HG03135 (cell line): ENCODE results near the gene KCNAB3.

Source experiments
- ATAC-seq: cut with Tn5 transposase; IDR thresholded peaks from one replicate; pipeline ENCODE4 v1.9.1; 2021; ENCODE audit warnings: mild to moderate bottlenecking, moderate library complexity; ENCODE audit not compliant: unreplicated experiment

Gene KCNAB3

GRCh38 chr17:7903154-7904103 lies 26.2 kb downstream of the KCNAB3 start:
- no peak for ATAC-seq

- no peak for ATAC-seq
Observed at GRCh38 chr17:7897773-7898172, 31.9 kb downstream of the KCNAB3 start.

GRCh38 chr17:7897090-7897489 lies 32.6 kb downstream of the KCNAB3 start:
- no peak for ATAC-seq

GRCh38 chr17:7894866-7895265 lies 34.8 kb downstream of the KCNAB3 start:
- no peak for ATAC-seq

- ATAC-seq, result no peak
Observed at GRCh38 chr17:7894226-7894625, 35.4 kb downstream of the KCNAB3 start.

GRCh38 chr17:7893187-7893880 lies 36.3 kb downstream of the KCNAB3 start:
- ATAC-seq, result no peak

- ATAC-seq, result no peak
Observed at GRCh38 chr17:7889166-7889955, 40.3 kb downstream of the KCNAB3 start.

GRCh38 chr17:7888184-7888920 lies 41.3 kb downstream of the KCNAB3 start, which contains the start of gene CHD3:
Gene CHD3, plus strand, starts transcription at chr17:7888789. Its CDS starts 212 bp downstream, at chr17:7889001.
- ATAC-seq, result no peak

GRCh38 chr17:7887482-7888183 lies 42.0 kb downstream of the KCNAB3 start:
- no peak for ATAC-seq

- no peak for ATAC-seq
Observed at GRCh38 chr17:7887038-7887481, 42.6 kb downstream of the KCNAB3 start.

- ATAC-seq, result no peak
Observed at GRCh38 chr17:7886227-7887037, 43.2 kb downstream of the KCNAB3 start.

- ATAC-seq, result no peak
Observed at GRCh38 chr17:7885367-7886226, 44.1 kb downstream of the KCNAB3 start.

GRCh38 chr17:7884581-7885366 lies 44.9 kb downstream of the KCNAB3 start:
- no peak for ATAC-seq

GRCh38 chr17:7883781-7884386 lies 45.8 kb downstream of the KCNAB3 start:
- no peak for ATAC-seq

GRCh38 chr17:7882629-7883028 lies 47.0 kb downstream of the KCNAB3 start:
- no peak for ATAC-seq

- no peak for ATAC-seq
Observed at GRCh38 chr17:7882068-7882467, 47.6 kb downstream of the KCNAB3 start.
